Gastroesophageal sphincter (tissue), 4 donors: ENCODE measurements around the gene ELOVL5. TPM values are rescaled to one million over a fixed set of nuclear protein-coding genes. Genes with fewer than 3 reads are reported as not detected.

Experiments used
- ATAC-seq: fragments of 150-250 bp; one replicate; pipeline ENCODE4 v1.9.1; 2016; ENCODE audit warnings: mild to moderate bottlenecking, moderate library complexity
- H3K27ac ChIP-seq, 4 donors: fragments of 200-600 bp; sonication (generic) in 3 of 4; 1 replicate in 3 of 4; 2 replicates in 1 of 4; pipeline ENCODE4 v1.5.1; 2016 to 2019
- H3K27me3 ChIP-seq: fragments of 200-600 bp; sonication (generic); one replicate; pipeline ENCODE4 v1.5.1; 2019
- H3K36me3 ChIP-seq, 2 donors: fragments of 200-600 bp; sonication (generic); one replicate each; pipeline ENCODE4 v1.5.1; 2019; ENCODE audit warnings: control low read depth in 1 of 2
- H3K4me1 ChIP-seq, 3 donors: fragments of 200-600 bp; sonication (generic); 1 replicate in 2 of 3; 2 replicates in 1 of 3; pipeline ENCODE4 v1.5.1; 2016 to 2019; ENCODE audit warnings: control low read depth in 2 of 3
- H3K4me3 ChIP-seq, 2 donors: fragments of 200-600 bp; sonication (generic); one replicate each; pipeline ENCODE4 v1.5.1; 2019; ENCODE audit warnings: mild to moderate bottlenecking in 1 of 2, moderate library complexity in 1 of 2
- H3K9me3 ChIP-seq, 3 donors: fragments of 200-600 bp; sonication (generic); one replicate each; pipeline ENCODE4 v1.5.1; 2017 to 2019; ENCODE audit warnings: control low read depth in 2 of 3
- CTCF ChIP-seq, 4 experiments: fragments of 200-600 bp in 2 of 4; fragments of 450-650 bp in 2 of 4; sonication (generic) in 1 of 4; IDR thresholded peaks; one replicate each; pipeline ENCODE4 v1.5.1; 2017 to 2019; ENCODE audit warnings: antibody characterized with exemption in 4 of 4, mild to moderate bottlenecking in 2 of 4, moderate library complexity in 2 of 4
- EP300 ChIP-seq: sonication (generic); formaldehyde crosslinking; IDR thresholded peaks from one replicate; pipeline ENCODE4 v1.6.1; 2017; ENCODE audit warnings: antibody characterized with exemption, mild to moderate bottlenecking
- POLR2A ChIP-seq, 2 donors: fragments of 450-650 bp; IDR thresholded peaks; one replicate each; pipeline ENCODE4 v1.6.1; 2017; ENCODE audit warnings: antibody characterized with exemption in 2 of 2, mild to moderate bottlenecking in 2 of 2, moderate library complexity in 1 of 2
- POLR2AphosphoS5 ChIP-seq: sonication (generic); formaldehyde crosslinking; IDR thresholded peaks from one replicate; pipeline ENCODE4 v1.6.1; 2017; ENCODE audit warnings: antibody characterized with exemption
- WGBS, 2 donors: methylation state at CpG; one replicate each; pipeline ENCODE4 v1.1.5; 2018; ENCODE audit warnings: low coverage in 1 of 2; 5-methylcytosine and 5-hydroxymethylcytosine counted together
- total RNA-seq, 4 donors: library from RNA; depleted of rRNA; stranded (reverse); fragments of >200 nt; gene quantifications; one replicate each; pipeline ENCODE4 v1.1.0, GENCODE V29; 2016

The ELOVL5 gene
- total RNA-seq, 4 donors from 2014 or later = 51.5 to 94.6 (median 64.6) TPM

GRCh38 chr6:53263917-53264316 lies 84.8 kb downstream of the ELOVL5 start:
- TF ChIP-seq POLR2AphosphoS5 (no peak), POLR2A (IDR thresholded peaks at IDR 0.05) (no peak), CTCF (IDR thresholded peaks at IDR 0.05) (no peak), EP300 (no peak)
- no peak for ATAC-seq
- H3K36me3 ChIP-seq = peaks cover 0 to 92% of the 10 kb centered on the region in 2 donors
- H3K4me1 ChIP-seq = no peaks in the 10 kb centered on the region
- no peak overlapping the region for H3K4me3 ChIP-seq
- no peaks in the 10 kb centered on the region for H3K27me3 ChIP-seq
- no peak overlapping the region for H3K27ac ChIP-seq
- WGBS, 2 donors = 71 to 76% methylated on average over 2 of the region's 2 CpGs
- no peaks in the 10 kb centered on the region for H3K9me3 ChIP-seq

DNA sequence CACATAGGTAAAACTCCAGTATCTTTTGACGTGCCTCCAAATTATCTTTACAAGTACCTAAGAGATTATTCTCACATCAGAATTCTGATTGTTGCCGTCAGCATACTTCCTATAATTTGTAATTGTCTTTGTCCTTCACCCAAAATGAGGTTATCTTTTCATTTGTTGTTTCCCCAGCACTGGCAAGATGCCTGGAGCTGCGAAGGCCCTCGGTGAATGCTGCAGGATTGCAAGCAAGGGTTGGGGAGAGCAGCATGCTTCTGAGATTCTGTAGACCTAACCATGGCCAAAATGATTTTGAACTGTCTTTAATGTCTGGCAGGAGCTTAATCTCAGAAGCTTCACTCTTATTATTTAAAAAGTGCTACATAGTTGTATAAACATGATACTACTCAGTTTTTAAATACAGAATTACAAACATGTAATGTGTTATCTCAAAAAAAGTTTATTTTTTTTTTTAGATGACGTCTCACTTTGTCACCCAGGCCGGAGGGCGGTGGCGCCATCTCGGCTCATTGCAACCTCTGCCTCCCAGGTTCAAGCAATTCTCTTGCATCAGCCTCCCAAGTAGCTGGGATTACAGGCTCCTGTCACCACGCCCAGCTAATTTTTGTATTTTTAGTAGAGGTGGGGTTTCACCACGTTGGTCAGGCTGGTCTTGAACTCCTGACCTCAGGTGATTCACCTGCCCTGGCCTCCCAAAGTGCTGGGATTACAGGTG lies 88.7 kb downstream of the ELOVL5 start:
- H3K27ac ChIP-seq = no peak overlapping the region
- H3K27me3 ChIP-seq = no peaks in the 10 kb centered on the region
- no peak for TF ChIP-seq CTCF (IDR thresholded peaks at IDR 0.05)
- no peak for TF ChIP-seq EP300
- no peak for TF ChIP-seq POLR2AphosphoS5
- no peak for TF ChIP-seq POLR2A (IDR thresholded peaks at IDR 0.05)
- no peak overlapping the region for H3K4me3 ChIP-seq
- no peaks in the 10 kb centered on the region for H3K9me3 ChIP-seq
- peaks cover 0 to 56% of the 10 kb centered on the region in 2 donors for H3K36me3 ChIP-seq
- 80 to 86% methylated on average over 8 to 11 of the region's 11 CpGs for WGBS, 2 donors
- no peak for ATAC-seq
- peaks cover 0 to 3% (median 0%) of the 10 kb centered on the region in 3 donors for H3K4me1 ChIP-seq

- H3K36me3 ChIP-seq = peaks cover 0 to 47% of the 10 kb centered on the region in 2 donors
- no peak for ATAC-seq
- H3K4me3 ChIP-seq = no peak overlapping the region
- no peaks in the 10 kb centered on the region for H3K9me3 ChIP-seq
- 88 to 97% methylated on average over 5 of the region's 5 CpGs for WGBS, 2 donors
- H3K27me3 ChIP-seq = no peaks in the 10 kb centered on the region
- no peak overlapping the region for H3K27ac ChIP-seq
- H3K4me1 ChIP-seq = peaks cover 0 to 3% (median 0%) of the 10 kb centered on the region in 3 donors
- no peak for TF ChIP-seq POLR2A (IDR thresholded peaks at IDR 0.05)
- TF ChIP-seq POLR2AphosphoS5 = no peak
- TF ChIP-seq EP300 = no peak
- no peak for TF ChIP-seq CTCF (IDR thresholded peaks at IDR 0.05)
Measured at GRCh38 chr6:53258774-53259155, 90.0 kb downstream of the ELOVL5 start.

- Histone ChIP-seq H3K27me3 (no peaks in the 10 kb centered on the region), H3K4me1 (peaks cover 0 to 3% (median 0%) of the 10 kb centered on the region in 3 donors), H3K4me3 (no peak overlapping the region), H3K36me3 (peaks cover 0 to 42% of the 10 kb centered on the region in 2 donors), H3K27ac (no peak overlapping the region), H3K9me3 (no peaks in the 10 kb centered on the region)
- ATAC-seq = no peak
- WGBS, 2 donors = 100% methylated on average over 1 of the region's 2 CpGs; no CpG with 5 or more reads in 1 of the 2 donors
- TF ChIP-seq POLR2AphosphoS5 = no peak
- no peak for TF ChIP-seq EP300
- TF ChIP-seq POLR2A (IDR thresholded peaks at IDR 0.05) = no peak
- TF ChIP-seq CTCF (IDR thresholded peaks at IDR 0.05) = no peak
Measured at GRCh38 chr6:53258076-53258773, 90.5 kb downstream of the ELOVL5 start.
